Common myeloid progenitor, CD34-positive (primary cell): ENCODE results near the gene AVP.
A peak's percentile ranks its signal among the peaks of the same experiment; 100 is the strongest.

Experiments used
- CTCF ChIA-PET: fragments of 350-600 bp; sonication (Branson Sonifier 250); formaldehyde crosslinking; loops from one replicate; lab custom pipeline; 2021; ENCODE audit warnings: antibody characterized with exemption; lab: Charles Lee
- POLR2A ChIA-PET: fragments of 350-600 bp; sonication (Branson Sonifier 250); formaldehyde crosslinking; loops from one replicate; lab custom pipeline; 2021; ENCODE audit warnings: antibody characterized with exemption; lab: Charles Lee
- DNase-seq, 3 donors: peaks; one replicate each; pipeline versions ENCODE4 v3.0.0 to v3.0.0-alpha.2; 2013
- H3K27ac ChIP-seq, 2 experiments: 1 replicate in 1 of 2; 2 replicates in 1 of 2; pipeline ENCODE4 v1.7.0; 2013; ENCODE audit warnings: inconsistent platforms in 2 of 2, low read length in 2 of 2, mild to moderate bottlenecking in 2 of 2, low read depth in 1 of 2, moderate library complexity in 1 of 2; ENCODE audit not compliant: severe bottlenecking in 2 of 2, insufficient read depth in 1 of 2, poor library complexity in 1 of 2
- H3K27me3 ChIP-seq, 5 experiments: replicated peaks in 2 of 5; 1 replicate in 3 of 5; 2 replicates in 2 of 5; pipeline versions ENCODE4 v1.6.1 to v1.7.0; 2013; ENCODE audit warnings: low read length in 4 of 5, mild to moderate bottlenecking in 2 of 5, moderate library complexity in 2 of 5, inconsistent platforms in 1 of 5; ENCODE audit not compliant: insufficient read depth in 5 of 5, control insufficient read depth in 4 of 5
- H3K36me3 ChIP-seq, 4 experiments: 1 replicate in 2 of 4; 2 replicates in 2 of 4; pipeline versions ENCODE4 v1.6.1 to v1.7.0; 2013; ENCODE audit warnings: low read length in 3 of 4, control low read depth in 1 of 4, mild to moderate bottlenecking in 1 of 4; ENCODE audit not compliant: control insufficient read depth in 4 of 4, insufficient read depth in 4 of 4
- H3K4me1 ChIP-seq, 4 experiments: 1 replicate in 3 of 4; 2 replicates in 1 of 4; pipeline versions ENCODE4 v1.6.1 to v1.7.1; 2013; ENCODE audit warnings: low read length in 3 of 4, mild to moderate bottlenecking in 3 of 4, control low read depth in 1 of 4, inconsistent platforms in 1 of 4, moderate library complexity in 1 of 4; ENCODE audit not compliant: control insufficient read depth in 4 of 4, insufficient read depth in 4 of 4; ENCODE audit errors: control extremely low read depth in 1 of 4
- H3K4me3 ChIP-seq, 7 experiments: 1 replicate in 4 of 7; 2 replicates in 3 of 7; pipeline versions ENCODE4 v1.5.1 to v1.7.0; 2013; ENCODE audit warnings: mild to moderate bottlenecking in 7 of 7, low read length in 6 of 7, moderate library complexity in 6 of 7, inconsistent platforms in 2 of 7, low read depth in 2 of 7, control low read depth in 1 of 7; ENCODE audit not compliant: insufficient read depth in 4 of 7, control insufficient read depth in 1 of 7; ENCODE audit errors: extremely low read depth in 1 of 7
- H3K9me3 ChIP-seq, 5 experiments: 1 replicate in 4 of 5; 2 replicates in 1 of 5; pipeline versions ENCODE4 v1.6.1 to v1.7.1; 2013; ENCODE audit warnings: low read length in 4 of 5, mild to moderate bottlenecking in 2 of 5, inconsistent platforms in 1 of 5, low read depth in 1 of 5, moderate library complexity in 1 of 5; ENCODE audit not compliant: control insufficient read depth in 4 of 5, insufficient read depth in 2 of 5; ENCODE audit errors: control extremely low read depth in 1 of 5
- WGBS: methylation state at CpG from one replicate; pipeline ENCODE4 v1.1.5; 2013; ENCODE audit not compliant: insufficient coverage; 5-methylcytosine and 5-hydroxymethylcytosine counted together

The AVP gene

GRCh38 chr20:3105256-3106137 is 21.0 kb upstream of the AVP start:
- CTCF ChIA-PET: interaction anchor here (0.7 to 8.8 kb wide), 5 partner anchors 9 to 53 kb away, joined by 3 to 67 read pairs (median 6); no protein-coding TSS in a partner anchor
- POLR2A ChIA-PET: interaction anchor here (0.7 kb wide), 1 partner anchor 60 kb away, joined by 3 read pairs; no protein-coding TSS in a partner anchor
- DNase-seq: no peak
- Histone ChIP-seq H3K9me3 (no peaks in the 10 kb centered on the region), H3K36me3 (peaks cover 0 to 16% (median 8%) of the 10 kb centered on the region in 4 experiments), H3K27me3 (no peaks in the 10 kb centered on the region), H3K4me3 (no peak overlapping the region), H3K27ac (no peak overlapping the region), H3K4me1 (peaks cover 3 to 71% (median 61%) of the 10 kb centered on the region in 4 experiments)
- WGBS: 98% methylated on average over 13 of the region's 18 CpGs

GRCh38 chr20:3103369-3104032 is 19.0 kb upstream of the AVP start:
- 100% methylated on average over 2 of the region's 3 CpGs for WGBS
- Histone ChIP-seq H3K4me1 (peaks cover 3 to 67% (median 54%) of the 10 kb centered on the region in 4 experiments), H3K36me3 (no peaks in the 10 kb centered on the region), H3K27me3 (no peaks in the 10 kb centered on the region), H3K9me3 (no peaks in the 10 kb centered on the region), H3K4me3 (no peak overlapping the region), H3K27ac (no peak overlapping the region)
- CTCF ChIA-PET: interaction anchor here (0.8 to 8.8 kb wide), 3 partner anchors 9 to 34 kb away, joined by 3 to 67 read pairs (median 8); no protein-coding TSS in a partner anchor
- no peak for DNase-seq
- POLR2A ChIA-PET: no interaction called here

- peak in 2 of 3 donors; percentile 31 to 44 for DNase-seq
- CTCF ChIA-PET: interaction anchor here (0.7 to 8.8 kb wide), 7 partner anchors 8 to 49 kb away, joined by 3 to 67 read pairs (median 4); no protein-coding TSS in a partner anchor
- no peak overlapping the region for H3K27ac ChIP-seq
- H3K4me3 ChIP-seq: peak overlapping the region in 2 of 7 experiments; percentile 28 to 45
- H3K9me3 ChIP-seq: no peaks in the 10 kb centered on the region
- POLR2A ChIA-PET: no interaction called here
- WGBS: 74% methylated on average over 12 of the region's 13 CpGs
- no peaks in the 10 kb centered on the region for H3K27me3 ChIP-seq
- H3K36me3 ChIP-seq: no peaks in the 10 kb centered on the region
- H3K4me1 ChIP-seq: peaks cover 3 to 62% (median 50%) of the 10 kb centered on the region in 4 experiments
These were observed 18.2 kb upstream of the AVP start for GRCh38 chr20:3102575-3103368.

GRCh38 chr20:3101737-3102574 is 17.4 kb upstream of the AVP start:
- Histone ChIP-seq H3K4me1 (peaks cover 3 to 54% (median 42%) of the 10 kb centered on the region in 4 experiments), H3K4me3 (peak overlapping the region in 3 of 7 experiments; percentile 15 to 45 (median 28)), H3K9me3 (no peaks in the 10 kb centered on the region), H3K36me3 (no peaks in the 10 kb centered on the region), H3K27me3 (no peaks in the 10 kb centered on the region), H3K27ac (no peak overlapping the region)
- ChIA-PET POLR2A (no interaction called here), CTCF (interaction anchor here (0.7 to 8.8 kb wide), 9 partner anchors 8 to 65 kb away, joined by 3 to 67 read pairs (median 4); no protein-coding TSS in a partner anchor)
- DNase-seq: peak; percentile 69 to 93 (median 91)
- 52% methylated on average over 12 of the region's 21 CpGs for WGBS

- Histone ChIP-seq H3K27ac (no peak overlapping the region), H3K9me3 (no peaks in the 10 kb centered on the region), H3K27me3 (no peaks in the 10 kb centered on the region), H3K4me1 (peaks cover 3 to 47% (median 35%) of the 10 kb centered on the region in 4 experiments), H3K4me3 (no peak overlapping the region), H3K36me3 (no peaks in the 10 kb centered on the region)
- POLR2A ChIA-PET: no interaction called here
- WGBS: 96% methylated on average over 5 of the region's 6 CpGs
- DNase-seq: no peak
- CTCF ChIA-PET: interaction anchor here (0.8 to 8.8 kb wide), 8 partner anchors 8 to 66 kb away, joined by 3 to 67 read pairs (median 4); no protein-coding TSS in a partner anchor
These were observed 16.7 kb upstream of the AVP start for GRCh38 chr20:3101251-3101650.

- POLR2A ChIA-PET: no interaction called here
- Histone ChIP-seq H3K9me3 (no peaks in the 10 kb centered on the region), H3K36me3 (no peaks in the 10 kb centered on the region), H3K4me3 (no peak overlapping the region), H3K4me1 (peaks cover 3 to 41% (median 30%) of the 10 kb centered on the region in 4 experiments), H3K27ac (no peak overlapping the region), H3K27me3 (no peaks in the 10 kb centered on the region)
- DNase-seq: no peak
- 94% methylated on average over 7 of the region's 7 CpGs for WGBS
- CTCF ChIA-PET: interaction anchor here (0.5 to 8.8 kb wide), 5 partner anchors 9 to 32 kb away, joined by 3 to 67 read pairs (median 10); no protein-coding TSS in a partner anchor
These were observed 16.0 kb upstream of the AVP start for GRCh38 chr20:3100480-3100879.
